OCI-LY7 (cell line): Measurements from ENCODE around the gene CNPY1. TPM values are rescaled to one million over a fixed set of nuclear protein-coding genes. Genes with fewer than 3 reads are reported as not detected.

ENCODE experiments used
- BruUV-seq: library from RNA; stranded (reverse); fragments of 400-500 nt; replicated peaks from 2 replicates; lab custom pipeline; 2021; lab: Mats Ljungman, UMichigan
- CTCF ChIA-PET: fragments of 300-600 bp; sonication (Branson Sonifier 250); formaldehyde crosslinking; loops from one replicate; lab custom pipeline; 2022; ENCODE audit warnings: antibody characterized with exemption; ENCODE audit not compliant: unreplicated experiment; lab: Charles Lee
- POLR2A ChIA-PET: fragments of 300-600 bp; sonication (Branson Sonifier 250); formaldehyde crosslinking; loops from one replicate; lab custom pipeline; 2022; ENCODE audit warnings: antibody characterized with exemption; lab: Charles Lee
- DNase-seq: peaks from one replicate; pipeline ENCODE4 v3.0.0-alpha.2; 2015; ENCODE audit warnings: low spot score
- H2AFZ ChIP-seq: fragments of 200-600 bp; sonication (generic), shearing (Covaris generic); 2 replicates; pipeline ENCODE4 v1.6.1; 2014; ENCODE audit warnings: mild to moderate bottlenecking, antibody characterized with exemption, low read length, moderate library complexity
- H3K27ac ChIP-seq: fragments of 200-600 bp; sonication (generic); 2 replicates; pipeline ENCODE4 v1.5.1; 2014; ENCODE audit warnings: mixed run types, low read depth, mild to moderate bottlenecking, moderate library complexity, low read length, inconsistent platforms; ENCODE audit not compliant: poor library complexity, severe bottlenecking
- H3K36me3 ChIP-seq: fragments of 200-600 bp; sonication (generic); 2 replicates; pipeline ENCODE4 v1.6.1; 2014; ENCODE audit warnings: mild to moderate bottlenecking, antibody characterized with exemption, low read length, moderate library complexity, mixed read lengths; ENCODE audit not compliant: insufficient read depth
- H3K4me1 ChIP-seq: fragments of 200-600 bp; sonication (generic); 2 replicates; pipeline ENCODE4 v1.5.1; 2014; ENCODE audit warnings: mild to moderate bottlenecking, low read length; ENCODE audit not compliant: insufficient read depth, poor library complexity, severe bottlenecking
- H3K4me2 ChIP-seq: fragments of 200-600 bp; sonication (generic); 2 replicates; pipeline ENCODE4 v1.6.1; 2014; ENCODE audit warnings: mild to moderate bottlenecking, low read length
- H3K4me3 ChIP-seq: fragments of 200-600 bp; sonication (generic); 2 replicates; pipeline ENCODE4 v1.5.1; 2014; ENCODE audit warnings: mild to moderate bottlenecking, low read depth, low read length; ENCODE audit not compliant: poor library complexity, severe bottlenecking
- H3K79me2 ChIP-seq: fragments of 200-600 bp; sonication (generic); 2 replicates; pipeline ENCODE4 v1.6.1; 2016; ENCODE audit warnings: low read depth, mild to moderate bottlenecking, low read length, moderate library complexity, mixed read lengths; ENCODE audit not compliant: insufficient read depth
- H3K9me2 ChIP-seq: fragments of 200-600 bp; sonication (generic); 2 replicates; pipeline ENCODE4 v1.6.1; 2016; ENCODE audit warnings: mild to moderate bottlenecking, low read length, mixed read lengths; ENCODE audit not compliant: insufficient read depth
- H3K9me3 ChIP-seq: fragments of 200-600 bp; sonication (generic); 2 replicates; pipeline ENCODE4 v1.6.1; 2014; ENCODE audit warnings: mild to moderate bottlenecking, mixed run types, low read length, mixed read lengths
- H4K20me1 ChIP-seq: fragments of 200-600 bp; sonication (generic); 2 replicates; pipeline ENCODE4 v1.6.1; 2014; ENCODE audit warnings: mild to moderate bottlenecking, antibody characterized with exemption, low read length, moderate library complexity, mixed read lengths; ENCODE audit not compliant: insufficient read depth
- CTCF ChIP-seq: fragments of 200-600 bp; sonication (generic); conservative IDR thresholded peaks from 2 replicates; pipeline ENCODE4 v1.5.1; 2014; ENCODE audit warnings: mild to moderate bottlenecking, antibody characterized with exemption, low read length, moderate library complexity, mixed read lengths
- EZH2phosphoT487 ChIP-seq: fragments of 200-600 bp; sonication (generic); IDR thresholded peaks from 2 replicates; pipeline ENCODE4 v1.6.1; 2018; ENCODE audit warnings: low read depth, borderline replicate concordance, mild to moderate bottlenecking, mixed run types, antibody characterized with exemption, low read length, moderate library complexity, mixed read lengths
- intact Hi-C: fragments of 100-400 bp; cut with micrococcal nuclease; formaldehyde crosslinking; loops from one replicate; pipeline ENCODE4 v1.10.0; 2022; ENCODE audit not compliant: unreplicated experiment
- total RNA-seq, 2 experiments: library from RNA; depleted of rRNA in 1 of 2; stranded (reverse); fragments of >200 nt in 1 of 2; shearing (Covaris generic) in 1 of 2; gene quantifications; 2 replicates each; pipeline ENCODE4 v1.2.3, GENCODE V29; 2014 to 2022

CNPY1 gene
- total RNA-seq, 2 experiments from 2014 or later: not detected

DNA sequence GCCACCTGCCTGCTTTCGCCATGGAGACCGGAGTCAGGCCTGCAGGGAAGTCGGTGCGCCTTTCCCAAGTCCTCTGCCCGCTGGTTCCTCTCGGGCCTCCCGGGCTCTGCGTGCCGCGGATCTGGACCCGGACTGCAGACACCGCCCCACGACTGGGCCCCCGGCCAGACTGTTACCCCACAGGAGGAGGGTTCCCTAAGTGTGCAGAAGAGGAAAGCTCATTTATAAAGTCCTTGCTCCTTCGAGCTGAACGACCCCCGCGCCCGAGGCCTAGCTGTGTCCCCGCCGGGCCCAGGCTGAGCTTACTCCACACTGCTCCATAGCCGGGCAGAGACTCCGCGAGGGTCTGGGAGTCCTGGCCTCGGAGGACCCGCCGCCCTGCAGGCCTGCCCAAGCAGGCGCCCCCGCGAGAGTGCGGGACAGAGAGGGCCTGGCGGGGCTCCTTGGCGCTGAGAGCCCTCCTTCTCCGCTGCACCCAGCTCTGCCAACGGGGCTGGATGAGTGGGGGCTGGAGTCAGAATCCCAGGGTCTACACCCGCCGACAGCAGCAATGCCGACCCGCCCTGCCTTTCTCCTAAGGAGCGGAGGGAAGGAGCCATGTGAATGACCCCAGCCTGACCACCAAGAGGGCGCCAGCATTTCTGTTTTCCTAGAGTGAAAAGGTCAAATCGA lies 80.1 kb downstream of the CNPY1 start:
- Histone ChIP-seq H3K79me2 (no peaks in the 10 kb centered on the region), H3K9me2 (no peaks in the 10 kb centered on the region), H3K4me2 (no peak overlapping the region), H4K20me1 (no peaks in the 10 kb centered on the region), H3K9me3 (no peaks in the 10 kb centered on the region), H3K4me3 (no peak overlapping the region), H3K4me1 (no peaks in the 10 kb centered on the region), H2AFZ (no peak overlapping the region), H3K36me3 (no peaks in the 10 kb centered on the region), H3K27ac (no peak overlapping the region)
- POLR2A ChIA-PET: interaction anchor here (0.7 kb wide), 2 partner anchors 11 to 1034 kb away, joined by 3 to 5 read pairs; no protein-coding TSS in a partner anchor
- TF ChIP-seq EZH2phosphoT487 (no peak), CTCF (no peak)
- CTCF ChIA-PET: no interaction called here
- no peak for DNase-seq
- intact Hi-C loops: no loop called here
- BruUV-seq: no TSS peak

- CTCF ChIA-PET: no interaction called here
- no peaks in the 10 kb centered on the region for H3K4me1 ChIP-seq
- DNase-seq: no peak
- no peak overlapping the region for H3K4me2 ChIP-seq
- H3K9me2 ChIP-seq: no peaks in the 10 kb centered on the region
- no peak overlapping the region for H3K4me3 ChIP-seq
- intact Hi-C loops: no loop called here
- H3K9me3 ChIP-seq: no peaks in the 10 kb centered on the region
- H3K27ac ChIP-seq: no peak overlapping the region
- H3K79me2 ChIP-seq: no peaks in the 10 kb centered on the region
- POLR2A ChIA-PET: interaction anchor here (0.7 kb wide), 2 partner anchors 12 to 1034 kb away, joined by 3 to 5 read pairs; no protein-coding TSS in a partner anchor
- no peak overlapping the region for H2AFZ ChIP-seq
- no peaks in the 10 kb centered on the region for H3K36me3 ChIP-seq
- no TSS peak for BruUV-seq
- TF ChIP-seq CTCF (no peak), EZH2phosphoT487 (no peak)
- no peaks in the 10 kb centered on the region for H4K20me1 ChIP-seq
Observed at GRCh38 chr7:155465761-155466141, 80.6 kb downstream of the CNPY1 start.

DNA sequence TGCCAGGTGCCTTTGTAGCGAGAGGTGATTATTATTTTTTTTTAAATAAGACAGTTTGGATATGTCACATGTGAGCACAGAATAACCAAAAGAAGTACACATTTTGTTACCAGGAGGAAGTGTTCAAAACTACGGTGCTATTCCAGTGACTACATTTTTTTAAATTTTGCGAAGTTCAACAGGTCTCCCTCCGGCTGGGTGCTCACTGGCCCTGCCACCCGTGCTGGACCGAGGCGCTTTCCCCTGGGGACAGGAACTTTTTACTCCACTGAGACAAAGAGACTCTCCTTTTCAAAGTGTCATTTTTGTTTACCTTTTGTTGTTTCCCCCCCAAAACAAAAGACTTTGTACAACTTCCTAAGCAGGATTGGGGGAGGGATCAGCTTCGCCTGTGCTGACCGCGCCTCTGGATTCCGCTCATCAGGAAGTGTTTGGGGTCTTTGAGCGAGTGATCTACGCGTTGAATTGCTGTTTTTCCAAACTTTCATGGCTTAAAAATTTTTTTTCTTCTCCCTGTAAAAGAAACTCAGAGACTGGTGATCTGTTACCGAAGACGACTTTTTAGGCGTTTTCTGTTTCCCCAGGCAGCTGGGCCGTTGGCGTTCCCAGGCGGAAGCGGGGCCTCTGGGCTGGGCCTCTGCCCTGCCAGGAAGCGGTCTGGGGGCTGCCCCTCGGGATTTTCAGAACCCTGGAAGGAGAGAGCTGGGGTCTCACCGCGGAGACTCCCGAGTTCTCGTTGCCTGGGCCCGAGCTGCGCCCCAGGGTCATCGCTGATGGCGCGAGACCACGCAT lies 81.2 kb downstream of the CNPY1 start:
- no peaks in the 10 kb centered on the region for H3K9me3 ChIP-seq
- ChIA-PET CTCF (no interaction called here), POLR2A (no interaction called here)
- H2AFZ ChIP-seq: no peak overlapping the region
- no peak for TF ChIP-seq CTCF
- TF ChIP-seq EZH2phosphoT487: no peak
- no peak overlapping the region for H3K27ac ChIP-seq
- no peaks in the 10 kb centered on the region for H3K4me1 ChIP-seq
- no peak overlapping the region for H3K4me2 ChIP-seq
- H3K79me2 ChIP-seq: no peaks in the 10 kb centered on the region
- H3K36me3 ChIP-seq: no peaks in the 10 kb centered on the region
- intact Hi-C loops: no loop called here
- no peaks in the 10 kb centered on the region for H4K20me1 ChIP-seq
- H3K4me3 ChIP-seq: no peak overlapping the region
- DNase-seq: no peak
- H3K9me2 ChIP-seq: no peaks in the 10 kb centered on the region
- BruUV-seq: no TSS peak
